Upper lobe of left lung (tissue), 4 donors: Measurements from ENCODE around the gene MED13L.

ENCODE experiments used
- POLR2A ChIP-seq, 4 donors: fragments of 450-650 bp; IDR thresholded peaks; one replicate each; pipeline ENCODE4 v1.5.1; 2016 to 2017; ENCODE audit warnings: antibody characterized with exemption in 4 of 4, mild to moderate bottlenecking in 2 of 4
- POLR2AphosphoS5 ChIP-seq, 2 donors: sonication (generic); formaldehyde crosslinking; IDR thresholded peaks; one replicate each; pipeline ENCODE4 v1.5.1; 2017; ENCODE audit warnings: antibody characterized with exemption in 2 of 2
- TF ChIP-seq, protein P1 (sequence below), 6 experiments: fragments of 450-650 bp in 4 of 6; fragments of 200-600 bp in 2 of 6; sonication (generic) in 2 of 6; IDR thresholded peaks; one replicate each; pipeline ENCODE4 v1.5.1; 2016 to 2019; ENCODE audit warnings: antibody characterized with exemption in 6 of 6

DNA sequence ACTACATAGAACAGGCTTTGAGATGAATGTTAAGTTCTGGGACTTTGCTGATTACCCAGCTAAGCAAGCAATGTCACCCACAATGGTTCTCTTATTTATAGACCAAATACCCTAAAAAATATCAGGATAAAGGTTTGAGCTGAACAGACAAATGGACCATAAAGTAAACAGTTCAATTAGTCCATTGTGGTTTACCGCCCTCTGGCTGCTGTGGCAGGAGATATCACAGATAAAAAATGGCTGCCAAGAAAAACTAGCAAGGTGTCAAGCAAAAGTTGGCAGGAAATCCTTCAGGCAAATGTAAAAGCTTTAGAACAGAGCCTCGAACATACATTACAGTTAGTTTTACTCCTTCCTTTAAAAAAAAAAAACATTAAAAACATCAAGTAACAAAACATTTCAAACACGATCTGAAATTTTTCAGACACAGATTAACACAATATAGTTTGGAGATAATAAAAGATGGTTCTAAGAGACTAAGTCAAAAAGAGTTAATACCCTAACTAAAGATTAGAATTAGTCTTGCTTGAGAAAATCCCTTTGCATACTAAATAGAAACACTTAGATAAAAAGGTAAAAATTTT is 41.3 kb downstream of the MED13L start:
- TF ChIP-seq POLR2A (IDR thresholded peaks at IDR 0.05): no peak
- TF ChIP-seq, protein P1, sequence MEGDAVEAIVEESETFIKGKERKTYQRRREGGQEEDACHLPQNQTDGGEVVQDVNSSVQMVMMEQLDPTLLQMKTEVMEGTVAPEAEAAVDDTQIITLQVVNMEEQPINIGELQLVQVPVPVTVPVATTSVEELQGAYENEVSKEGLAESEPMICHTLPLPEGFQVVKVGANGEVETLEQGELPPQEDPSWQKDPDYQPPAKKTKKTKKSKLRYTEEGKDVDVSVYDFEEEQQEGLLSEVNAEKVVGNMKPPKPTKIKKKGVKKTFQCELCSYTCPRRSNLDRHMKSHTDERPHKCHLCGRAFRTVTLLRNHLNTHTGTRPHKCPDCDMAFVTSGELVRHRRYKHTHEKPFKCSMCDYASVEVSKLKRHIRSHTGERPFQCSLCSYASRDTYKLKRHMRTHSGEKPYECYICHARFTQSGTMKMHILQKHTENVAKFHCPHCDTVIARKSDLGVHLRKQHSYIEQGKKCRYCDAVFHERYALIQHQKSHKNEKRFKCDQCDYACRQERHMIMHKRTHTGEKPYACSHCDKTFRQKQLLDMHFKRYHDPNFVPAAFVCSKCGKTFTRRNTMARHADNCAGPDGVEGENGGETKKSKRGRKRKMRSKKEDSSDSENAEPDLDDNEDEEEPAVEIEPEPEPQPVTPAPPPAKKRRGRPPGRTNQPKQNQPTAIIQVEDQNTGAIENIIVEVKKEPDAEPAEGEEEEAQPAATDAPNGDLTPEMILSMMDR (IDR thresholded peaks at IDR 0.05): peak; percentile 46 to 80 (median 64)
- TF ChIP-seq POLR2AphosphoS5 (IDR thresholded peaks at IDR 0.05): no peak
